Fibroblast of pulmonary artery (primary cell): Measurements from ENCODE around the gene RARG.

Experiments used
- DNase-seq: peaks from one replicate; pipeline ENCODE4 v3.0.0-alpha.2; 2010; ENCODE audit warnings: low read depth
- H3K4me3 ChIP-seq: replicated peaks from 2 replicates; pipeline ENCODE4 v1.5.1; 2011; ENCODE audit warnings: low read depth, mild to moderate bottlenecking, control low read depth, low read length, moderate library complexity
- CTCF ChIP-seq: IDR thresholded peaks from 2 replicates; pipeline ENCODE4 v1.5.1; 2011; ENCODE audit warnings: mild to moderate bottlenecking, control low read depth, low read length, inconsistent platforms; ENCODE audit errors: missing control alignments

The RARG gene

GRCh38 chr12:53255996-53256395 lies 24.0 kb upstream of the RARG start:
- no peak for DNase-seq
- H3K4me3 ChIP-seq = no peak overlapping the region
- TF ChIP-seq CTCF = no peak

GRCh38 chr12:53254816-53255545 lies 23.0 kb upstream of the RARG start:
- no peak for DNase-seq
- no peak for TF ChIP-seq CTCF

GRCh38 chr12:53253298-53253697 lies 21.3 kb upstream of the RARG start:
- H3K4me3 ChIP-seq = peak overlapping the region; percentile 89
- DNase-seq = no peak
- TF ChIP-seq CTCF = no peak

More at GRCh38 chr12:53254816-53255545, 23.0 kb upstream of the RARG start:
- H3K4me3 ChIP-seq = no peak overlapping the region

- TF ChIP-seq CTCF = peak; percentile 27
- peak; percentile 16 for DNase-seq
- H3K4me3 ChIP-seq = peak overlapping the region; percentile 89
Measured at GRCh38 chr12:53252349-53252916, 20.4 kb upstream of the RARG start.

GRCh38 chr12:53251477-53252348 lies 19.7 kb upstream of the RARG start:
- peak; percentile 62 for DNase-seq
- TF ChIP-seq CTCF = peak; percentile 36
- H3K4me3 ChIP-seq = peak overlapping the region; percentile 89

GRCh38 chr12:53245286-53245685 lies 13.3 kb upstream of the RARG start:
- no peak for TF ChIP-seq CTCF
- H3K4me3 ChIP-seq = no peak overlapping the region
- DNase-seq = no peak
